Osteocyte (in vitro differentiated cells): ENCODE results near the gene ANKFY1. TPM values are rescaled to one million over a fixed set of nuclear protein-coding genes. Genes with fewer than 3 reads are reported as not detected.

ENCODE experiments used
- DNase-seq: peaks from one replicate; pipeline ENCODE4 v3.0.0; 2021; ENCODE audit warnings: mixed read lengths; ENCODE audit not compliant: unreplicated experiment; ENCODE audit errors: extremely low spot score
- H3K27ac Mint-ChIP-seq: one replicate; pipeline ENCODE4 v1.8.0; 2021; ENCODE audit warnings: mild to moderate bottlenecking, mixed read lengths; ENCODE audit not compliant: unreplicated experiment
- H3K27me3 Mint-ChIP-seq: one replicate; pipeline ENCODE4 v1.8.0; 2021; ENCODE audit warnings: mixed read lengths; ENCODE audit not compliant: unreplicated experiment
- H3K36me3 Mint-ChIP-seq: one replicate; pipeline ENCODE4 v1.8.0; 2021; ENCODE audit warnings: mixed read lengths; ENCODE audit not compliant: unreplicated experiment
- H3K4me1 Mint-ChIP-seq: one replicate; pipeline ENCODE4 v1.8.0; 2021; ENCODE audit warnings: mixed read lengths; ENCODE audit not compliant: unreplicated experiment
- H3K4me3 Mint-ChIP-seq: one replicate; pipeline ENCODE4 v1.8.0; 2021; ENCODE audit warnings: mild to moderate bottlenecking, moderate library complexity, mixed read lengths; ENCODE audit not compliant: unreplicated experiment
- H3K9me3 Mint-ChIP-seq: one replicate; pipeline ENCODE4 v1.8.0; 2021; ENCODE audit warnings: mixed read lengths; ENCODE audit not compliant: unreplicated experiment
- total RNA-seq: library from RNA; stranded (reverse); gene quantifications from 2 replicates; pipeline ENCODE4 v1.2.1, GENCODE V29; 2021
- TF ChIP-seq, protein P1 (sequence below): fragments of 200-600 bp; sonication (generic); IDR thresholded peaks from 2 replicates; pipeline ENCODE4 v1.5.0; 2021; ENCODE audit warnings: antibody characterized with exemption, mild to moderate bottlenecking, moderate library complexity

The ANKFY1 gene
- total RNA-seq, 1 donor from 2014 or later = 61.2 TPM

DNA sequence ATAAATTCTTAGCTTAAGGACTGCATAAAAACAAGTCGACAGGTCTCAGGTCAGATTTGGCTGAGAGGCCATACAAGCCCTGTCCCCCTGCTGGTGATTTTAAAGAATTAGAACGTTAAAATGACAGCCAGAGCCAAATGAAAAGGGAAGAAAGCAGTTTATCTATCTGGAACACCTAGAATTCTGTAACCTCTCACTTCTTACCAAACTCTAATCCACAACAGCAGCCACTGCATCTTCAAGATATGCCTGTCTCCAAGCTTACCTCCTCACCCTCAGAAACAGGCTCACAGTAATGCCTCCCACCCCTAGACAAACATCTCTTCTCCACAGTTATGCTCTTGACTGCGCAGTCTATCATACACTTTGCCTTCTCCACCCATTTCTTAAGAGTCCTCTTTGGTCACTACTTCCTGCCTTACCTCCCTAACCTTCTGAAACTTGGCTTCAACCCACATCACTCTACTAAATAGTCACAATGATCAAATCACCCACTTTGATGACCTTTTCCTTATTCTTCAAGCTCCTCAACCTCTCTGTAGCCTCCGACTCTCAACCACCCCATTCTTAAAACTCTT, 14.2 kb downstream of the ANKFY1 start:
- peaks cover 2% of the 10 kb centered on the region for H3K36me3 Mint-ChIP-seq
- peaks cover 23% of the 10 kb centered on the region for H3K4me1 Mint-ChIP-seq
- no peak overlapping the region for H3K4me3 Mint-ChIP-seq
- H3K27me3 Mint-ChIP-seq = no peaks in the 10 kb centered on the region
- TF ChIP-seq, protein P1, sequence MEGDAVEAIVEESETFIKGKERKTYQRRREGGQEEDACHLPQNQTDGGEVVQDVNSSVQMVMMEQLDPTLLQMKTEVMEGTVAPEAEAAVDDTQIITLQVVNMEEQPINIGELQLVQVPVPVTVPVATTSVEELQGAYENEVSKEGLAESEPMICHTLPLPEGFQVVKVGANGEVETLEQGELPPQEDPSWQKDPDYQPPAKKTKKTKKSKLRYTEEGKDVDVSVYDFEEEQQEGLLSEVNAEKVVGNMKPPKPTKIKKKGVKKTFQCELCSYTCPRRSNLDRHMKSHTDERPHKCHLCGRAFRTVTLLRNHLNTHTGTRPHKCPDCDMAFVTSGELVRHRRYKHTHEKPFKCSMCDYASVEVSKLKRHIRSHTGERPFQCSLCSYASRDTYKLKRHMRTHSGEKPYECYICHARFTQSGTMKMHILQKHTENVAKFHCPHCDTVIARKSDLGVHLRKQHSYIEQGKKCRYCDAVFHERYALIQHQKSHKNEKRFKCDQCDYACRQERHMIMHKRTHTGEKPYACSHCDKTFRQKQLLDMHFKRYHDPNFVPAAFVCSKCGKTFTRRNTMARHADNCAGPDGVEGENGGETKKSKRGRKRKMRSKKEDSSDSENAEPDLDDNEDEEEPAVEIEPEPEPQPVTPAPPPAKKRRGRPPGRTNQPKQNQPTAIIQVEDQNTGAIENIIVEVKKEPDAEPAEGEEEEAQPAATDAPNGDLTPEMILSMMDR = peak; percentile 67
- no peak for DNase-seq
- no peaks in the 10 kb centered on the region for H3K9me3 Mint-ChIP-seq
- H3K27ac Mint-ChIP-seq = no peak overlapping the region

DNA sequence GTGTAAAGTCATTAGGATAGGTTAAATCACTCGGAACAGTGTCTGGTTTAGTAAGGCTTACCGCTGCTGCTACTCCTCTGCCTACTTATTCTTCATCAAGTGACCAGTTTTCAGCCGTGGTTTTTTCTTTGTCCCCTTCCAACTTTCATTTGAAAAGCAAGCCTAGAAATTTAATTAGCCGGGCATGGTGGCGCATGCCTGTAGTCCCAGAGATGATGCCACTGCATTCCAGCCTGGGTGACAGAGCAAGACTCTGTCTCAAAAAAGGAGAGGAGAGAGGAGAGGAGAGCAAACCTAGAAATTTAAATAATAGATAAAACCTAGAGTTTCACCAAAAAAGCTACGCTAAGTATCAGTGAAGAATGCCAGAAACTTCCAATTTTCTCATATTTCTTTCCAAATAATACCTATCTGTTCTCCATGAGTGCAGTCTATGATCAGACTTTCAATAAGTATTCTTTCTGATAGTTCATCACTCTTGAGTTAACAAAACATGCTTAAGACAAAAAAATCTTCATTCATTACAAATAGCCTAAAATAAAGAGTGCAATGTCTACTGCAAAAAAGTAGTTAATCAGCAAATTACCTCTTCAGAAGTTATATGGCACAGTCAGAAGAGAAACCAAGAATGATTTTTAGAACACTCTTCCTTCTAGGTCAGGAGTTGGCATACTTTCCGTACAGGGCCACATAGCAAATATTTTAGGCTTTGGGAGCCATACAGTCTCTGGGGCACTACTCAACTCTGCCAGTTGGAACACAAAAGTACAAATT, 15.1 kb downstream of the ANKFY1 start:
- no peaks in the 10 kb centered on the region for H3K36me3 Mint-ChIP-seq
- H3K27me3 Mint-ChIP-seq = no peaks in the 10 kb centered on the region
- no peak overlapping the region for H3K4me3 Mint-ChIP-seq
- peaks cover 23% of the 10 kb centered on the region for H3K4me1 Mint-ChIP-seq
- TF ChIP-seq, protein P1 = no peak
- peak overlapping the region; percentile 55 for H3K27ac Mint-ChIP-seq
- no peak for DNase-seq
- H3K9me3 Mint-ChIP-seq = no peaks in the 10 kb centered on the region

DNA sequence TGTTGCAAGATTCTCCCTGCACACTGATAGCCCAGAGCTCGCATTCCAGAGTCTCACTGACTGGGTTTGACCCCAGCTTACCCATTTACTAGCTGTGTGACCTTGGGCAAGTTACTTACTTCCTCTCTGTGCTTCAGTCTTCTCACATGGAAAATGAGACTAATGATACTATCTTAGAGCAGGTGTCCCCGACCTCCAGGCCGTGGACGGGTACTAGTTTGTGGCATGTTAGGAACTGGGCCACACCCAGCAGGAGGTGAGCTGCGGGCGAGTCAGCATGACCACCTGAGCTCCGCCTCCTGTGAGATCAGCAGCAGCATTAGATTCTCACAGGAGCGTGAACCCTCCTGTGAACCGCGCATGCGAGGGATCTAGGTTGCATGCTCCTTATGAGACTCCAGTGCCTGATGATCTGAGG, 15.8 kb downstream of the ANKFY1 start:
- no peak overlapping the region for H3K4me3 Mint-ChIP-seq
- H3K36me3 Mint-ChIP-seq = no peaks in the 10 kb centered on the region
- no peak for DNase-seq
- no peak overlapping the region for H3K27ac Mint-ChIP-seq
- H3K27me3 Mint-ChIP-seq = no peaks in the 10 kb centered on the region
- TF ChIP-seq, protein P1 = no peak
- no peaks in the 10 kb centered on the region for H3K9me3 Mint-ChIP-seq
- H3K4me1 Mint-ChIP-seq = peaks cover 23% of the 10 kb centered on the region

GRCh38 chr17:4247361-4247970, 16.3 kb downstream of the ANKFY1 start:
- Mint-ChIP-seq H3K27ac (no peak overlapping the region), H3K36me3 (no peaks in the 10 kb centered on the region), H3K4me1 (peaks cover 23% of the 10 kb centered on the region), H3K27me3 (no peaks in the 10 kb centered on the region), H3K9me3 (no peaks in the 10 kb centered on the region), H3K4me3 (no peak overlapping the region)
- DNase-seq = no peak
- TF ChIP-seq, protein P1 = no peak

GRCh38 chr17:4246674-4247073, 17.1 kb downstream of the ANKFY1 start:
- Mint-ChIP-seq H3K4me1 (peaks cover 23% of the 10 kb centered on the region), H3K27ac (no peak overlapping the region), H3K36me3 (peaks cover 4% of the 10 kb centered on the region), H3K9me3 (no peaks in the 10 kb centered on the region), H3K4me3 (no peak overlapping the region), H3K27me3 (no peaks in the 10 kb centered on the region)
- DNase-seq = no peak
- TF ChIP-seq, protein P1 = no peak
